PFSK-1 (cell line): ENCODE data around the gene RHEB.

Experiments
- REST ChIP-seq, 2 experiments: IDR thresholded peaks; 2 replicates each; pipeline versions ENCODE4 v1.6.1 to v1.8.0; 2011 to 2012; ENCODE audit warnings: low read depth in 2 of 2, low read length in 2 of 2, control low read depth in 1 of 2, inconsistent platforms in 1 of 2, mild to moderate bottlenecking in 1 of 2, moderate library complexity in 1 of 2; ENCODE audit not compliant: insufficient read depth in 1 of 2
- TAF1 ChIP-seq: IDR thresholded peaks from 2 replicates; pipeline ENCODE4 v1.6.1; 2012; ENCODE audit warnings: low read length, control low read depth, borderline replicate concordance; ENCODE audit not compliant: insufficient read depth

- TF ChIP-seq TAF1 (no peak), REST (IDR thresholded peaks at IDR 0.05; ENCODE audit: insufficient read depth in 1 of 2, low read depth in 2 of 2, low read length in 2 of 2) (no peak)
These were observed 54.5 kb downstream of the RHEB start for GRCh38 chr7:151465169-151465568.
